IPS-18a (cell line): ENCODE results near the gene PAXX.

ENCODE experiments used
- H3K27ac ChIP-seq: one replicate; pipeline ENCODE4 v1.5.1; 2013; ENCODE audit warnings: low read length
- H3K27me3 ChIP-seq: one replicate; pipeline ENCODE4 v1.6.1; 2013; ENCODE audit warnings: mild to moderate bottlenecking, low read length; ENCODE audit not compliant: control insufficient read depth, insufficient read depth
- H3K36me3 ChIP-seq: one replicate; pipeline ENCODE4 v1.6.1; 2013; ENCODE audit warnings: low read depth, low read length; ENCODE audit not compliant: control insufficient read depth
- H3K4me1 ChIP-seq: one replicate; pipeline ENCODE4 v1.6.1; 2013; ENCODE audit warnings: low read depth, low read length; ENCODE audit not compliant: control insufficient read depth
- H3K4me3 ChIP-seq: one replicate; pipeline ENCODE4 v1.5.1; 2013; ENCODE audit warnings: low read length
- H3K9ac ChIP-seq: one replicate; pipeline ENCODE4 v1.6.1; 2013; ENCODE audit warnings: mild to moderate bottlenecking, low read length, moderate library complexity
- H3K9me3 ChIP-seq: one replicate; pipeline ENCODE4 v1.6.1; 2013; ENCODE audit warnings: low read depth, low read length; ENCODE audit not compliant: control insufficient read depth

The PAXX gene, protein sequence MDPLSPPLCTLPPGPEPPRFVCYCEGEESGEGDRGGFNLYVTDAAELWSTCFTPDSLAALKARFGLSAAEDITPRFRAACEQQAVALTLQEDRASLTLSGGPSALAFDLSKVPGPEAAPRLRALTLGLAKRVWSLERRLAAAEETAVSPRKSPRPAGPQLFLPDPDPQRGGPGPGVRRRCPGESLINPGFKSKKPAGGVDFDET

DNA sequence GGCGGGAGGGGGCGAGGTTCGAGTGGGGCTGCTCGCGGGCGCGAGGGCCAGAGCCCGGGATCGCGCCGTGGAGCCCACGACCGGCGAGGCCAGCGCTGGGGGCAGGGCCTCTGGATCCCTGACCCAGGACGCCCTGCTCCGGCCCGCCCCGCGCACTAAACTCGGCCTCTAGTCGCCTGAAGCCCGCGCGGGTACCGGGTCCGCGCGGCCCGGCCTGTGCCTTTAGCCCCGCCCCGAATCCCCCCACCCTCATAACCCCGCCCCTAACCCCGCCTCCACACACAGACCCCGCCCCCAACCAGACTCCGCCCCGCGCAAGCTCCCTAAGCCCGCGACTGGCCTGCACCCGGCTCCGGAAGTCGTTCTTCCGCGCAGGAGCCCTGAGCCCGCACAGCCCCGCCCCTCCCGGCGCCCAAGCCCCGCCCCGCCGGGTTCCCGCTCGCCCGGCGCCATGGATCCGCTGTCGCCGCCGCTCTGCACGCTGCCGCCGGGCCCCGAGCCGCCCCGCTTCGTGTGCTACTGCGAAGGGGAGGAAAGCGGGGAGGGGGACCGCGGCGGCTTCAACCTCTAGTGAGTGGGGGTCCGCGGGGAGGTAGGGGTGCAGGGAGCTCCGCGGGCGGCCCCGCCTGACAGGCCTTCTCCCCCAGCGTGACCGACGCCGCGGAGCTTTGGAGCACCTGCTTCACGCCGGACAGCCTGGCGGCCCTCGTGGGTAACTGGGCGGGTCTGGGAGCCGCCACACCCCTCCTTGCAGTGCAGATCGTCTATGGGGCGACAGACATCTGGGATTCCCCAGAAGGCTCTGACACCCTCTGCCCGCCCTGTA lies at the start of gene PAXX:
PAXX (plus strand) TSS at position 430 of the 826 bp plus-strand sequence; CDS start at position 452, 22 bp downstream.
- peaks cover 9% of the 10 kb centered on the region for H3K27me3 ChIP-seq
- H3K36me3 ChIP-seq, result peaks cover 3% of the 10 kb centered on the region
- no peaks in the 10 kb centered on the region for H3K9me3 ChIP-seq
- peak within 1 kb of the TSS; percentile 68 for H3K9ac ChIP-seq
- peaks cover 6% of the 10 kb centered on the region for H3K4me1 ChIP-seq
- H3K27ac ChIP-seq, result no peak within 1 kb of the TSS
- peak within 1 kb of the TSS; percentile 79 for H3K4me3 ChIP-seq

DNA sequence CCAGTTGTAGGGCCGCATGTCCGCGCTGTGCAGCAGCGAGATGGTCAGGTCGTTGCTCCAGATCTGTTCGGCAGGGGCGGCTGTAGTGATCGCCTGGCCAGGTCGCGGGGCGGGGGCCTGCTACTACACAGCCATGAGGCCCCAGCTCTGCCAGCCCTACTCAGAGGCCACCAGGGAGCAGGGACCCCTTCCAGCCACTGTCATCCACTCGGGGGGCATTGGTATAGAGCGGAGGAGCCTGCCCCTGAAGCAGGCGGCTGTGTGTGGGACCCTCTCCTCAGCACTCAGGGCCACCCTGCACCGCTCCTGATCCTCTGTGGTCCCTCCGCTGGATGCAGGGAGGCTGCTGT lies 49.4 kb upstream of the PAXX start:
- Histone ChIP-seq H3K4me3 (no peak overlapping the region), H3K9ac (no peak overlapping the region)

DNA sequence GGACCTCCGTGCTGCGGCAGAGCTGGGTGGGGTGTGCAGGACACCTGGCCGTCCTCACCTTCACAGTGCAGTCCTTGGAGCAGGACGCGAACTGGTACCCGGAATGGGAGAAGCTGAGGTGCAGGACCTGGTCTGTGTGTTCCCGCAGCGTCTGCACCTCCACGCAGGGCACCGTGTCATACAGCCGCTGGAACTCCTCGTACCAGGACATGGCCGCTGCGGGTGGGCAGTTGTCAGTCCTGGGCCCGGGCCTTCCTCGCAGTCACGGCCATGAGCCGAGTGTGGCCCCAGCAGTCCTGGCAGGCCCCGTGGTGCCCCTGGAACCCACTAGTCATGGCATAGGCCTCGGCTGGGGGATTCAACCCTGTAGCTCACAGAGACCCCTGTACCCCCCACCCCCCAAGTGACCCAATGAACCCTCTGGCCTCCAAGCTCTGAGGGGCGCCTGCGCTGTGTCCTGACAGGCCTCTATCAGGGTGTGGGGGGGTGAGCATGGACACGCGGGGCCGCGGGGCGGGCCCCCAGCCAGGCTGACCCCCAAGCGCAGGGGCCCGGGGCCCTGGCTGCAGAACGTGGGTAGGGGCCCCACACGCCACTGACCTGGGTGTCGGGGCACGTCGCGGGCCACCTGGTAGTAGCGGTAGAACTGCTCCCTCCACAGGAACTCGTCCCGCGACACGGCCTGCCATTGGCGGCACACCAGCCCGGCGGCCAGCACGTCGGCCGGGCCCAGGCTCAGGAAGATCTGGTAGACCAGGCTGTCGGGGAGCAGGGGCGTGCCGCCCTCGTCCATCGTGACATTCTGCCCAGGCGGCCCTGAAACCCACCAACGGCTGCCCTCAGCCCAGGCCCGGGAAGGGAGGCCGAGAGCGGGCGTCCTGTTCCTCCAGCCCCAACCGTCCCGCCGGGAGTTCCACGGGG lies 48.7 kb upstream of the PAXX start:
- Histone ChIP-seq H3K27ac (no peak overlapping the region), H3K27me3 (no peaks in the 10 kb centered on the region), H3K9me3 (no peaks in the 10 kb centered on the region)

More for the DNA sequence above, 49.4 kb upstream of the PAXX start:
- Histone ChIP-seq H3K27me3 (no peaks in the 10 kb centered on the region), H3K36me3 (peaks cover 16% of the 10 kb centered on the region), H3K9me3 (no peaks in the 10 kb centered on the region), H3K27ac (no peak overlapping the region), H3K4me1 (no peaks in the 10 kb centered on the region)

DNA sequence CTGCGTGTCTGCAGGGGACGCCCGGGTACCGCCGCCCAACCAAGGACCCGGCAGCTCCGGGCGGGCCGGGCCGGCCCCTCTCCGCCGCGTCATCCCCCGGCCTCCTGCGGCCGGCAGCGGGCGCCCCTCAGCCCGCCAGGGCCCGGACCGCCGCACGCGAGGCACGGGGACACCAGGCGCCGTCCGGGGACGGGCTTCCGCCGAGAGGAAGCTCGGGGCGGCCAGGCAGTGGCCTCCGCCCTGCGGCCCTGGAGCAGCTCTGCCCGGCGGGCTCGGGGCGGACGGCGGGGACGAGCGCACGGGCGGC lies 48.1 kb upstream of the PAXX start:
- Histone ChIP-seq H3K9me3 (no peaks in the 10 kb centered on the region), H3K27ac (no peak overlapping the region), H3K36me3 (peaks cover 14% of the 10 kb centered on the region), H3K9ac (peak overlapping the region; percentile 42), H3K4me3 (peak overlapping the region; percentile 65), H3K27me3 (no peaks in the 10 kb centered on the region), H3K4me1 (no peaks in the 10 kb centered on the region)

More for the DNA sequence above, 48.7 kb upstream of the PAXX start:
- Histone ChIP-seq H3K4me1 (no peaks in the 10 kb centered on the region), H3K36me3 (peaks cover 16% of the 10 kb centered on the region), H3K9ac (peak overlapping the region; percentile 42), H3K4me3 (peak overlapping the region; percentile 65)

DNA sequence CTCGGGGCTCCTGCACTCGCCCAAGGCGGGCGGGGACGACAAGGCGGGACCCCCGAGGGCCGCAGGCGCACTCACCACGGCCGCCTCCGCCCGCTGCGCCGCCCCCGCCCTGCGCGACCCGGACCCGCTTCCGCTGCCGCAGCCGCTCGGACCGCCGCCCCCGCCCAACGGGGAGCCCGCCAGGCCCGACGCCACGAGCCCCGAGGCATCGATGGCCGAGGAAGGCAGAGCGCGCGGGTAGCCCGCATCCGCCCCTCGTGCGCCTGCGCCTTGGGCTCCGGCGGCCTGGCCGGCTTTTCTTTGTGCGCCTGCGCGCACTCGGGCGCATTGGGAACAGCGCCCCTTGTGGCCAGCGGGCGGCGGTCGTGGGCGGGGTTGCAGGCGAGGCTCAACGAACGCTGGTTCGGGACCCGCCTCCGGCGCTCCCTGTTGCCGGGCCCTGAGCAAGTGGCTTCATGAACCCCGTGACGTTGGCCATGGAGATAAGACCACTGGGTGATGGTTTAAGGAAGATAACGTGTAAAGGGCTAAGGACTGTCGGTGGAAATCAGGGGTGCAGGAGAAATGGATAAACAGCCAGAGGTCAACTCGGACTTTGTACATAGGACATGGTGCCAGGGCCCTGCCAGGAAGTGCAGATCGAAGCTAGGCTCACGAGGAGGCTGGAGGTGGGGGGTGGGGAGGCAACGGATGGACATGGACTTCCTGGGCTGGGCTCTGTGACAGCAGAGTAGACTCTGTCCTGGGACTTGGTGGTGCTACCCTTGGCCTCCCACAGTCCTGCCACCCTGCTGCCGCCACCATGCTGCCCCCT lies 47.5 kb upstream of the PAXX start, which contains the start of the genes C8G and FBXW5:
C8G (plus strand) TSS at position 725 of the 814 bp plus-strand sequence; CDS start at position 803, 78 bp downstream.
FBXW5 (minus strand) TSS at position 220 of the 814 bp plus-strand sequence. CDS start 655 bp downstream, outside the sequence.
- Histone ChIP-seq H3K27ac (no peak within 1 kb of the TSS), H3K27me3 (no peaks in the 10 kb centered on the region), H3K4me1 (no peaks in the 10 kb centered on the region), H3K36me3 (peaks cover 14% of the 10 kb centered on the region), H3K4me3 (peak within 1 kb of the TSS; percentile 65), H3K9me3 (no peaks in the 10 kb centered on the region), H3K9ac (peak within 1 kb of the TSS; percentile 42)

DNA sequence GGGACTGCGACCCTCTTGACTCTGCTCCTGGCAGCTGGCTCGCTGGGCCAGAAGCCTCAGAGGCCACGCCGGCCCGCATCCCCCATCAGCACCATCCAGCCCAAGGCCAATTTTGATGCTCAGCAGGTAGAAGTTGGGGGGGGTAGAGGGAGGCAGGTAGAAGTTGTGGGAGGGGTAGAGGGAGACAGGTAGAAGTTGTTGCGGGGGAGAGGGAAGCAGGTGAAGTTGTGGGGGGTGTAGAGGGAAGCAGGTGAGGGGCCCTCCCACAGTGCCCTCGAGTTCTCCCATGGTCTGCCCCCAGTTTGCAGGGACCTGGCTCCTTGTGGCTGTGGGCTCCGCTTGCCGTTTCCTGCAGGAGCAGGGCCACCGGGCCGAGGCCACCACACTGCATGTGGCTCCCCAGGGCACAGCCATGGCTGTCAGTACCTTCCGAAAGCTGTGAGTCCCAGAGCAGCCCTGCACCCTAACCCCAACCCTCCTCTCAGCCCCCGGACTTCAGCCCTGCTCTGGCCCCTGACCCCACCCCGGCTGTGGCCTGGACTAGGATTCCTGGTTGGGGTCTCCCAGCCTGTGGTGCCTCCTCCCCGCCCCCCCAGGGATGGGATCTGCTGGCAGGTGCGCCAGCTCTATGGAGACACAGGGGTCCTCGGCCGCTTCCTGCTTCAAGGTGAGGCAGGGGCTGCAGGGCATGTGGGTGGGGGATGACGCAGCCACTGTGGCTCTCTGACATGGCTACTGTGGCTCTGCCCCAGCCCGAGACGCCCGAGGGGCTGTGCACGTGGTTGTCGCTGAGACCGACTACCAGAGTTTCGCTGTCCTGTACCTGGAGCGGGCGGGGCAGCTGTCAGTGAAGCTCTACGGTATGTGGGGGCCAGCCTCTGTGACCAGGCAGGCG lies 46.6 kb upstream of the PAXX start:
- peaks cover 8% of the 10 kb centered on the region for H3K36me3 ChIP-seq
- no peak overlapping the region for H3K4me3 ChIP-seq
- H3K27ac ChIP-seq, result no peak overlapping the region
- H3K9ac ChIP-seq, result no peak overlapping the region
- no peaks in the 10 kb centered on the region for H3K9me3 ChIP-seq
- peaks cover 4% of the 10 kb centered on the region for H3K4me1 ChIP-seq
- H3K27me3 ChIP-seq, result no peaks in the 10 kb centered on the region

DNA sequence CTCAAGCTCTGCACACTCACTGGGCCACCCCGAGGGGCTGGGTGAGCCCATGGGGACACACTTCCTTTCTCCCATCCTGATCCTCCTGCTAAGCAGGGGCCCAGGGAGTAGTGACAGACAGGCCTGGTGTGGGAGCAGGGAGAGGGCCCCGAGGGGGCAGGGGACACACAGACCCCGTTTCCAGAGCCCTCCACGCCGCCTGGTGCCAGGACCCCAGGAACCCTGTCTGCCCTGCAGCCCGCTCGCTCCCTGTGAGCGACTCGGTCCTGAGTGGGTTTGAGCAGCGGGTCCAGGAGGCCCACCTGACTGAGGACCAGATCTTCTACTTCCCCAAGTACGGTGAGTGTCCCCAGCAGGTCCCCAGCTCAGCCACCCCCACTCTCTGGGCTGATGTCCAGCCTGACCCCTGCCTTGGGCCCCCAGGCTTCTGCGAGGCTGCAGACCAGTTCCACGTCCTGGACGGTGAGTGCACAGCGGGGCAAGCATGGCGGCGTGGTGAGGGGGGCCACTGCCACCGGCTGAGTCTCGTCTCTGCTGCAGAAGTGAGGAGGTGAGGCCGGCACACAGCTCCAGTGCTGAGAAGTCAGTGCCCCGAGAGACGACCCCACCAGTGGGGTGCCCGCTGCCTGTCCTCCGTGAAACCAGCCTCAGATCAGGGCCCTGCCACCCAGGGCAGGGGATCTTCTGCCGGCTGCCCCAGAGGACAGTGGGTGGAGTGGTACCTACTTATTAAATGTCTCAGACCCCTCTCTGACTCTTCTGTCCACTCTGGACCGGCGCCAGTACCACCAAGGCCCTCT lies 45.8 kb upstream of the PAXX start:
- no peak overlapping the region for H3K9ac ChIP-seq
- peaks cover 4% of the 10 kb centered on the region for H3K36me3 ChIP-seq
- no peak overlapping the region for H3K4me3 ChIP-seq
- H3K9me3 ChIP-seq, result no peaks in the 10 kb centered on the region
- no peak overlapping the region for H3K27ac ChIP-seq
- peaks cover 5% of the 10 kb centered on the region for H3K4me1 ChIP-seq
- H3K27me3 ChIP-seq, result no peaks in the 10 kb centered on the region

DNA sequence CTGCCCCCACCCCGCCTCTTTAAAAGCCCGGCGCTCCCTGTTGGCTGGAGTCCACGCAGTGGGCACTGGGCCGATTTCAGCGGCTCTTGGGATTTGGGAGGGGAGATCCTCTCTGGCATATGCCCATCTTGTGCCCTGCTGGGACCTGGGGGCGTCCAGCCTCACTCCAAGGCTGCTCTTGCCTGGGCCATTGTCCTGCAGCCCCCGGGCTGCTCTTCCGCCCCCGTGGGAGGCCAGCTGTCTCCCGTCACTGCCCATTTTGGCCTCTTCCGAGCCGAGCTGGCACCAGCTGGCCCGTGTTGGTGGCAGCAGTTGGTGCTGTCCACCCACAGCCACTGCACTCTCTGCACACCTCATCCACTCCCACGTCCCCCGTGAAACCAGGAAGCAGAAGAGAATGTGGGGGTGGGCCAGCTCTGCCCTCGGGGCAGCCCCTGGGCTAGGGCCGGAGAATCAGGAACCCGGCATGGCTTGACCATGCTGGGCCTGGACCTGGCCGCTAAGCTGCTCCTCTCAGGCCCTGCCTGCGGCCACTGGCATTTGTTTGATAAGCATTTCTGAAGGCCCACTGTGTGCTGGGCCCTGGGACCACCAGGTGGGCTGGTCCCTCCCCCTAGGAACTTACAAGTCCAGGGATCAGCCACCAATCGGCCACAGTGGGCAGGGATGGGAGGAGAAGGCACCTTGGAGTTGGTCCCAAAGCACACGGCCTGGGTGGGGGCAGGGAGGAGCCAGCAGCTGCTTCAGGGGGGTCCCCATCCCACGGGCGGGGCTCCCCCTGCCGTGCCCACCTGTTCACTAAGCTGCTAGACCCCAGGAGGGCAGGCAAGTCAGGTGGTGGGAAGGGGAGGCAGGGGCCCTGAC lies 45.0 kb upstream of the PAXX start:
- Histone ChIP-seq H3K27ac (no peak overlapping the region), H3K4me1 (peaks cover 5% of the 10 kb centered on the region), H3K36me3 (no peaks in the 10 kb centered on the region)

DNA sequence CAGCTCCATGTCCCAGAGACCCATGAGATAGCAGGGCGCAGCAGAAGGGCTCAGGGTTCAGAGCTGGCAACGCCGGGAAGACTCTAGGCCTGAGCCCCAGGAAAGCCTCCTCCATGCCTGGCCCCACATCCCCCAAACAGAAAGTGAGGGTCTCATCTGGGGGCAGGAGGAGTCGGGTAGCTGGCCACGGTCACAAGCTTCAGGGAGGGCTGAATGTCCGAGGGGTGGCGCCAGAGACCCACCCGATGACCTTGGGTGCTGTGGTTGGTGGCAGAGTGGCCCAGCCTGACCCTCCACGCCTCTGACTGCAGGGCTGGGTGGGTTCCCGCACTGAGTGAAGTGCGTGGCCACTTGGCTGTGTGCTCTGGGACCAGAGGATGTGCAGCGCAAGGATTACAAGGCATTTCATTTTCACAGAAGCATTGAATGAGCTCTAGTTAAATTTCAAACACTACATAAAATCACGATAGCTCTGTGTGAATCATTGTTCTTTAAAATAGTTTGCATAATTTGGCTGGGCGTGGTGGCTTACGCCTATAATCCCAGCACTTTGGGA lies 44.2 kb upstream of the PAXX start:
- Histone ChIP-seq H3K27me3 (no peaks in the 10 kb centered on the region), H3K9me3 (no peaks in the 10 kb centered on the region), H3K36me3 (no peaks in the 10 kb centered on the region), H3K9ac (no peak overlapping the region), H3K4me3 (no peak overlapping the region), H3K4me1 (peaks cover 5% of the 10 kb centered on the region), H3K27ac (no peak overlapping the region)

More for the DNA sequence above, 45.0 kb upstream of the PAXX start:
- Histone ChIP-seq H3K4me3 (no peak overlapping the region), H3K27me3 (no peaks in the 10 kb centered on the region), H3K9me3 (no peaks in the 10 kb centered on the region), H3K9ac (no peak overlapping the region)
